Stimulated activated CD4-positive, alpha-beta T cell treated with anti-CD3 and anti-CD28 coated beads, Interleukin-4, amount 100 ng/mL, for 48 hours (primary cell): ENCODE measurements around the gene PPM1B.
"Not testable (repeated sequence)": the region's sequence is repeated elsewhere in the genome, so short reads cannot be mapped to it uniquely, and the experiment has no call there.

ENCODE experiments used
- DNase-seq, 2 donors: peaks; one replicate each; pipeline ENCODE4 v3.0.0-alpha.2; 2020; ENCODE audit warnings: low read depth in 2 of 2

Gene PPM1B

DNA sequence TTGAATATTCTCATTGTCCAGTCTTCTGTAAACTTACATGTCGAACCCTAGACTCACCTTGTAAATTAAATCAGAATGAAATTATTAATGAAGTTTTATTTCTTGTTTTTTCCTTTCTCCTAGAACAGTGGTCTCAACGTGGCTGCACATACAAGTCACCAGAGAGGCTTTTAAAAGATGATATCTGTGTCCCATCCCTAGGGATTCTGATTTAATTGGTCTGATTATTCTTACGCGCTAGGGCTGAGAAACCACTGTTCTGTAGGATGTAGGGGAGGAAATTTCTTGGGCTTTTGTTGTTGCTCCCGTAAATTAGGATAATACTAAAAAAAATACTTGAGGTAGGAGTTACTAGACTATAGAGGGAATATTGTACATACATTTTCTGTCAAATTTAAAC lies 32.1 kb downstream of the PPM1B start:
- no peak for DNase-seq

- no peak for DNase-seq
Measured at GRCh38 chr2:44201648-44202165, 33.0 kb downstream of the PPM1B start.

DNA sequence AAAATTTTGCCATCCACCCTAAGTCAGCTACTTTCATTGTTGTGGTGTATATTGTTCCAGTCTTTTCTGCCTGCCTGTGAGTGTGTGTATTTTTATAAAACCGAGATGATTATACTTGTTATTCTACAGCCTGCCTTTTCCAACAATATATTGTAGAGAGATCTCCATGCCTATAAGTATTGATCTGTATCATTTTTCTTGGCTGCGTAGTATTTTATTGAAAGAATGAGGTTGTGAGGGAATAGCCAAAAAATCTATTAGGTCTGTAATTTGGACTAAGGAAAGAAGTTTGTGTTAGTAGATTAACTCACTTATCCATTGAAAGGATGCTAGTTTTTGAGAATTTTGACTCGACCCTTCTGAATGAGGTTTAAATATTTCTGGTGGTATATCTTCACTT lies 34.9 kb downstream of the PPM1B start:
- DNase-seq = no peak

GRCh38 chr2:44205169-44205568 lies 36.5 kb downstream of the PPM1B start:
- DNase-seq = no peak

DNA sequence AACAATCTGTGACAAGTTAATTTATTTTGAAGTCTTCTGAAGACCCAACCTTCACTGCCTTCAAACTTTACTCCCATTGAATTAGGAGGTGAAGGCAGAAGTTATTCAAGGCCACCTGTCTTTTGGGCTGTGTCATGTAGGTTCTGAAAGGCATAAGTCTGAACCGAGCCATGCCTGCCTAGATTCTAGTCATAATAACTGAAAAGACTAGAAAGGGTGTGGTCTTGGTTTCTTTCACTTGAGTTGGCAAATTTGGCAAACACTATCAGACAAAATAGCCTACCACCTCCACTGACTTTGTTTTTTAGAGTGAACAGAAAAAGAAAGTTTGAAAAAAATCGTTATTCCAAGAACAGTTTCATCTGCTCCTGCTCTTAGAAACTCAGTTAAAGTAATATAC lies 38.4 kb downstream of the PPM1B start:
- DNase-seq = no peak

DNA sequence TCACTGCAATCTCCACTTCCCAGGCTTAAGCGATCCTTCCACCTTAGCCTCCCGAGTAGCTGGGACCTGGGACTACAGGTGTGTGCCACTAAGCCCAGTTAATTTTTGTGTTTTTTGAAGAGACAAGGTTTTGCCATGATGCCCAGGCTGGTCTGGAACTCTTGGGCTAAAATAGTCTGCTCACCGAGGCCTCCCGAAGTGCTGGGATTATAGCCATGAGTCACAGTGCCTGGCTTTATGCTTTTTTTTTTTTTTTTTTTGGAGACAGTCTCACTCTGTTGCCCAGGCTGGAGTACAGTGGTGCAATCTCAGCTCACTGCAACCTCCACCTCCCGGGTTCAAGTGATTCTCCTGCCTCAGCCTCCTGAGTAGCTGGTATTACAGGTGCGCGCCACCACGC lies 39.0 kb downstream of the PPM1B start:
- DNase-seq = not testable (repeated sequence)

DNA sequence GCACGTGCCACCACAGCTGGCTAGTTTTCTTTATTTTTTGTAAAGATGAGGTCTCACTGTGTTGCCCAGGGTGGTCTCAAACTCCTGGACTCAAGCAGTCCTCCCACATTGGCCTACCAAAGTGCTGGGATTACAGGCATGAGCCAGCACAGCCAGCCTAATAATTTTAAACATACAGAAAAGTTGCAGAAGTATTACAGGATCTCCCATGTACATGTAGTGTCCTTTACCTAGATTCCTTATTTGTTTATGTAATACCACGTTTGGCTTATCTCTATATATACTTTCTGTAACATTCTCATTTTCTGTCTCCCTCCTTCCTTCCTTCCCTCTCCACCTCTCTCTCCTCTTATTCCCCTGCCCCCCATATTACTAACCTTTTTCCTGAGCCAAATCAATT lies 41.7 kb downstream of the PPM1B start:
- no peak for DNase-seq

GRCh38 chr2:44211183-44211582 lies 42.5 kb downstream of the PPM1B start:
- DNase-seq = no peak

GRCh38 chr2:44212302-44212701 lies 43.6 kb downstream of the PPM1B start:
- no peak for DNase-seq

DNA sequence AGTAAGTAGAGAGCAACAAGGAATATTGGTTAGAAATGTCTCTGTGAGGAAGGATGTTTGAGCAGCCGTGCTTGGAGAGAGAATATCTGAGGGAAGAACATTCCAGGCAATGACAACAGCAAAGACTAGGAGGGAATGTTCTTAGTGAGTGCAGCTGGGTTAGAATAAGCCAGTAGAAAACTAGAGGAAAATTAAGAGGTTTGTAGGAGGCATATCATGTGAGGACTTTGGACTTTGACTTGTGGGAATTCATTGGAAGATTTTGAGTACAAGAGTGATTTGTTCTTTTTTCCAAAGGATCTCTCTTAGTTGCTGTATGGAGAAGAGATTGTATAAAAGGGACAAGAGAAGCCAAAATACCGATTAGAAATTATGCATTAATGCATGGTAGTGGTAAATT lies 47.2 kb downstream of the PPM1B start:
- no peak for DNase-seq

- no peak for DNase-seq
Measured at GRCh38 chr2:44218771-44219170, 50.1 kb downstream of the PPM1B start.

GRCh38 chr2:44226753-44227152 lies 58.1 kb downstream of the PPM1B start:
- DNase-seq = no peak

- DNase-seq = no peak
Measured at GRCh38 chr2:44230378-44230777, 61.7 kb downstream of the PPM1B start.

DNA sequence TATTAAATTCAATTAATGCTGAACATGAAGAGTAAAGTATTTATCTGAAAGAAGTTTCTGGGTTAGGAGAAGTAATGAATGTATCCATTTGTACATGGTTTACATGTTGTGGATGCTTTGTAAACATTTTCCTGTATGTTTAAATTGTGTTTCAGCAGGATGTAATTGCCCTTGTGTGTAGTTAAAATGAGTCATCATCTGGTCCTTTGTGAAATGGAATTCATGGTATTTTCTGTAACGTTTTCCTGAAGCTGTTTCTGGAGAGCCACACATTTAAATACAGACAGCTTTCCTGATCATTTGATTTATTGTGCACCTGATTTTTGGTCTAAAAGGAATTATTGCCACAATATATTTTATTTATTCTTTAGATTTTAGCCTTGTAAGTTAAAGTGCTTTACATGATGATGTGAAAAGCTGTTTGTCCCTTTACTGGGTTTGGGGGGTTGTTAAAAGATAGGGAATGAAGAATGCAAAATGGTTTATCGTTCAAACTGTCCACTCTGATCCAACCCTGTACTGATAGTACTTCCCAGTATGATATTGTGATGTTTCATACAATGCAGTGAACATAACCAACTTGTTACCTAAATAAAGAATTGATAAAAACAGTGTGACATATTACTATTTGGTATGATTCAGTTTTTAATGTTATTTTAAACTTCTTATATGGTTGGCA lies 64.9 kb downstream of the PPM1B start:
- DNase-seq = no peak

DNA sequence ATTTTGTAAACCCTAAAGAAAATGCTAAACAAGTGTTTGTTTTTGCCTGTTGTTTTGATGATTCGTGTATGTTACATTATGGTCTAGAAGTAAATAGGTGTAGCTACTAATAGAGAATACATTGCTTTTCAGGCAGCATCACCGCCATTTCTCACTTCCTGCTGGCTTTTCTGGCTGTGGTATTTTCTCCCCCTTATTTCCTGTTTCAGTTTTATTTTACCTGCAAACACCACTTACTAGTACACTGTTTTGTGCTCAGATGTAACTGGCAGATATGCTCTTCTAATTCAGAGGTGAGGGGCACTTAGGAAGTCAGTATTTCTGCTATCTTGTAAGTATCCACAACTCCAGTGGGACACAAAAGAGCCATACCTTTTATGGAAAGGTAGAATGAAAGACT lies 68.5 kb downstream of the PPM1B start:
- no peak for DNase-seq

- no peak for DNase-seq
Measured at GRCh38 chr2:44242904-44243303, 74.2 kb downstream of the PPM1B start.

- DNase-seq = peak; percentile 22 to 26
Measured at GRCh38 chr2:44244135-44244871, 75.6 kb downstream of the PPM1B start.

DNA sequence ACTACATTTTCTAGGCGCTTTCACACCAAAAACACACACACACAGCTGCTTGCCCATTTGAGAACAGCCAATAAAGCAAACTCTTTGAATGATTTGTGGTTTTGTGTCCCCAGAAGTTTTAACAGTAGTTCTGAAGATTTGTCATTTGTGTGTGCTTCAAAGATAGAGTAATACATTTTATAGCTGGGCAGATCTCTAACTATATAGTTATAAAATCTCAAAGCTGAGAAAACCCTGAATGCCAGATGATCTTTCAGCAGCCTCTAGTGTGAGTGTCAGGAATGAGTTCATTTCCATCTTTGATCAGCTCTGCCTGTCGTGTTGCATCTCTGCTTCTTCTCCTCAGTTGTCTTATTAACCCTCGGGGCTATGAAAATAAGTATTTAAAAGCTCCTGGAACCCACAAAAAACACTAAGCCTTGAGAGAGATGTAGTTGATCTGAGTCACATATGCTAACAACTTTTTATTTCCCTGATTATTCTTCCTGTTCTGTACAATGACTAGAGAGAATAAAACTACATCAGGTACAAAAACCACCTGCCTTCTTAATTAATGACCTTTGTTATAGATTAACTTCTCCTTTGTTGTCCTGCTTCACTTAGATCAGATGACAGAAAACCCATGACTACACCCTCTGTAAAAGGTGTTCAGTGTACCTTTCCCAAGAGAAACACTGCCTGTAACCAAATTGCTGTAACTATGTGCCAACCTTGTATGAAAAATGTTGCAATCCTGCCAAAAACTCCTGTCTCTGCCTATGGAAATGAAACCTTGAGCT lies 76.6 kb downstream of the PPM1B start:
- no peak for DNase-seq

DNA sequence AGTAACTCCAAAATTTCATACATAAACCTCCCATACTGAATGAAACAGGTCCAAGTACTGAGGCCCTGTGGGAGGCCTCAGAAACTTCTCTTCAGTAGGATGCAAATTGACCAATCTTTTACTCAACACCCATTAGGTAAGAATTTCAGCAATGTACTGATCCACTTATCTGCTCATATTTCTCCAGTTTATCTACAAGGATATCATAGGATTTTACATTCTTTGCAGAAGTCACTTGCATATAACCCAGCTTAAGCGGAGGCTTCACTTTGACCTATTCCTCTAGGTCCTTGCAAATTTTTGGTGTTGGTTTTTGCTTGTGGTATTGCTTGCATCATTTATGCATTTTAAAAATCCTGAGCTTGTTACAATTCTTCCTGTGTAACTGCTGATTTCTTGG lies 77.8 kb downstream of the PPM1B start:
- DNase-seq = no peak

GRCh38 chr2:44246840-44247369 lies 78.2 kb downstream of the PPM1B start:
- no peak for DNase-seq

DNA sequence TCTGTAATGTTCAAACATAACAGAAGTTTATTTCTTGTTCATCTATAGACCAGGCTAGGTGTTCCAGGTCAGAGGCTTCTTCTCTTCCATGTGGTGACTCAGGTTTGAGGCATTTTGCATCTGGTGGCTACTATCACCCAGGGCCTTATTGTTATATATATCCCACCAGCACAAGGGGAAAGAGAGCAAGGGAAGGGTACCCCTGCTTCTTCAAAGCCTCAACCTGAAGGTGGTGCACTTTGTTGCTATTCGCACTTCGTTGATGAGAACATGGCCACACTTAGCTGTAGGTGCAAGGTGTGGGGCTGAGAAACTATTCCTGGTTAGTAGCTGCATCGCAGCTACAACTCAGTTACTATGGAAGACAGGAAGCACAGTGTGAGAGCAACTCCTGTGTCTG lies 79.2 kb downstream of the PPM1B start:
- no peak for DNase-seq

DNA sequence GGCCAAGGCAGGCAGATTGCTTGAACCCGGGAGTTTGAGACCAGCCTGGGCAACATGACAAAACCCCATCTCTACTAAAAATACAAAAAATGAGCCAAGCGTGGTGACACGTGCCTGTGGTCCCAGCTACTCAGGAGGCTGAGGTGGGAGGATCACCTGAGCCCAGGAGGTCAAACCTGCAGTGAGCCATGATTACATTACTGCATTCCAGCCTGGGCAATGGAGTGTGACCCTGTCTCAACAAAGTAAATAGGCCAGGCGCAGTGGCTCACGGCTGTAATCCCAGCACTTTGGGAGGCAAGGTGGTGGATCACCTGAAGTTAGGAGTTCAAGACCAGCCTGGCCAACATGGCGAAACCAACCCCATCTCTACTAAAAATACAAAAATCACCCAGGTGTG lies 80.6 kb downstream of the PPM1B start:
- not testable (repeated sequence) for DNase-seq
